NCI-H526 treated with DMSO at 0.1 percent for 48 hours (cell line): ENCODE measurements around the gene NPC1.
A peak's percentile ranks its signal among the peaks of the same experiment; 100 is the strongest.
"Not testable (repeated sequence)": the region's sequence is repeated elsewhere in the genome, so short reads cannot be mapped to it uniquely, and the experiment has no call there.

Experiments used
- DNase-seq: peaks from one replicate; lab custom pipeline; 2025; lab: John Stamatoyannopoulos, UW

Gene NPC1

DNA sequence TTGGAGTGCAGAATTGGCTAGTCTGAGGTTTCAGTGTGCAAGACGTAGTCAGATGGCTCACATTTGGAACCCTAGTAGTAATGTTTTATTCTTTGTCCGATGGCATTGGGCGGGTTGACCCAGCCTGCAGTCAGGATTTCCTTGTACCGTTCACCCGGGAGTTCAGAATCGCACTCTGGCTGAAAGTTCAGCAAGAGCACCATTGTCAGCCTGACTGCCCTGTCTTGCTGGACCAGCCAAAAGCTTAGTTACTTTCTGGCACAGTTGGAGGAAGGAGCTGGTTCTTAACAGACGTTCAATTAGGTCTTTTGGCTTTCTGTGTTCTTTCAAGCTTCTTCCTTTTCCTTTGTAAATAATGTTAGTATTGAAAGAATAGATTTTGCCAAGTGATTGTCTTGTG lies 64.4 kb downstream of the NPC1 start:
- no peak for DNase-seq

GRCh38 chr18:23521271-23521670 lies 65.0 kb downstream of the NPC1 start:
- no peak for DNase-seq

DNA sequence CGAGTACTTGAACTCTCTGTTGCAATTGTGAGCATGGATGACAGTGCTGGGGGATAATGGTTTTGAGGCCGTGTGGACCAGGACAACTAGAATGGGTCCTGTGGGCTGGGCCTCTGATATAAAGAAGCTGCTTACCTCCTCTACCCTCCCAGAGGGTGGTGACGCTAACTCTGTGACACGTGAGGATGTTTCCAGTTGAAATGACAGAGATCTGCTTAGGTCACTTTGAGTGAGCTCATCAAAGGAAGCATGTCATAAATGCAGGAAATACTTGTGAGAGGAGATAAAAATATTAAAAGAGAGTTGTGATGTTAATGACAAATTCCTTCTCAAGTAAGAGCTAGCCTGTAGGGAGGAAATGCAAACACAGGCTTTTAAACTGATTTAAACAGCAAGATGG lies 66.6 kb downstream of the NPC1 start:
- DNase-seq: no peak

- DNase-seq: peak; percentile 53
Measured at GRCh38 chr18:23515911-23516546, 70.3 kb downstream of the NPC1 start.

DNA sequence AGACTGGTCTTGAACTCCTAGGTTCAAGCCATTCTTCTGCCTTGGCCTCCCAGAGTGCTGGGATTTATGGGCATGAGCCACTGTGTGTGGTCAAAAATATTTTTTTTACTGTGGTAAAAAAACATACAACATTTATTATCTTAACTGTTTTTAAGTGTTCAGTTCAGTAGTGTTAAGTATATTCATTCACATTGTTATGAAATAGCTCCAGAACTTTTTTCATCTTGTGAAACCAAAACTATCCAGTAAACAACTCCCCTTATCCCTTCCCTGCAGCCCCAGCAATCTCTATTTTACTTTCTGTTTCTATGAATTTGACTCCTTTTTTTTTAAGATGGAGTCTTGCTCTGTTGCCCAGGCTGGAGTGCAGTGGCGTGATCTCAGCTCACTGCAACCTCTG lies 73.7 kb downstream of the NPC1 start:
- no peak for DNase-seq

- DNase-seq: not testable (repeated sequence)
Measured at GRCh38 chr18:23512216-23512615, 74.1 kb downstream of the NPC1 start.

DNA sequence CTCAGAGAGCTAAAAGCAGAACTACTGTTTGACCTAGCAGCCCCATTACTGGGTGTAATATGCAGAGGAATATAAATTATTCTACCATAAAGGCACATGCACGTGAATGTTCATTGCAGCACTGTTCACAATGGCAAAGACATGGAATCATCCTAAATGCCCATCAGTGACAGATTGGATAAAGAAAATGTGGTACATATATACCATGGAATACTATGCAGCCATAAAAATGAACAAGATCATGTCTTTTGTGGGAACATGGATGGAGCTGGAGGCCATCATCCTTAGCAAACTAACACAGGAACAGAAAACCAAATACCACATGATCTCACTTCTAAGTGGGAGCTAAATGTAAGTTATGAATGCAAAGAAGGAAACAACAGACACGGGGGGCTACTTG lies 75.4 kb downstream of the NPC1 start:
- DNase-seq: not testable (repeated sequence)

DNA sequence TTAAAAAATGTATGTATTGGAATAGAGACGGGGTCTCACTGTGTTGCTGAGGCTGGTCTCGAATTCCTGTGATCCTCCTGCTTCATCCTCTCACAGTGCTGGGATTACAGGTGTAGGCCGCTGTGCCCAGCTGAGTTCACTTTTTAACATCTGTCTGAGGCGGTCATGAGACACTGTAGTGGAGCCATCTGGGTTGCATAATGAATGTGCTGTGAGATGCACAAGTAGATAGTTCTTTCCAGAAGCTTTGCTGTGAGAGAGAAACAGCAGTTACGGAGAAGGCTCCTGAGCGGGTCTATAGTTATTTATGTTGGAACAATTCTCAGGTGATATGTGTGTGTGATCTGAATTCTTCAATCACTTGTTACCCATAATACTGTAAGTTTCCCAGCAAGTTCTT lies 79.9 kb downstream of the NPC1 start:
- DNase-seq: no peak

- no peak for DNase-seq
Measured at GRCh38 chr18:23504720-23505119, 81.6 kb downstream of the NPC1 start.

DNA sequence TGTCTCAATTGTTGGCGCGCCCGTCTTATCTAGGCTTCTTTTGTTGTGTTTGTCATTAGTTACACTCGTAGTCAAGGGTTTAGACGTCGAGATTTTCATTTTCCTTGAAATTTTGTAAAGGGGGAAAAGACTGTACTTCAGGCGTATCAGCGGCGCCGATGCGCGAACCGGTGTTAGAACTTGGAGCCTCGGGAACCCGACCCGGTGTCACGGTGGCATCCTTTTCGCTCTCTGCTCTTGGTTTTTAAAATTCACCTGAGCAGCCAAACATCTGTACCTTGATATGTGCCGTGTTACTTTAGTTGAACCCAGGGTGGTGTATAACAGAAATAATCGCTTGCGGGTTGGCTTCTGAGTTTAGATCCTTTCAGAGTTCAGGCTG lies 82.4 kb downstream of the NPC1 start:
- DNase-seq: no peak

DNA sequence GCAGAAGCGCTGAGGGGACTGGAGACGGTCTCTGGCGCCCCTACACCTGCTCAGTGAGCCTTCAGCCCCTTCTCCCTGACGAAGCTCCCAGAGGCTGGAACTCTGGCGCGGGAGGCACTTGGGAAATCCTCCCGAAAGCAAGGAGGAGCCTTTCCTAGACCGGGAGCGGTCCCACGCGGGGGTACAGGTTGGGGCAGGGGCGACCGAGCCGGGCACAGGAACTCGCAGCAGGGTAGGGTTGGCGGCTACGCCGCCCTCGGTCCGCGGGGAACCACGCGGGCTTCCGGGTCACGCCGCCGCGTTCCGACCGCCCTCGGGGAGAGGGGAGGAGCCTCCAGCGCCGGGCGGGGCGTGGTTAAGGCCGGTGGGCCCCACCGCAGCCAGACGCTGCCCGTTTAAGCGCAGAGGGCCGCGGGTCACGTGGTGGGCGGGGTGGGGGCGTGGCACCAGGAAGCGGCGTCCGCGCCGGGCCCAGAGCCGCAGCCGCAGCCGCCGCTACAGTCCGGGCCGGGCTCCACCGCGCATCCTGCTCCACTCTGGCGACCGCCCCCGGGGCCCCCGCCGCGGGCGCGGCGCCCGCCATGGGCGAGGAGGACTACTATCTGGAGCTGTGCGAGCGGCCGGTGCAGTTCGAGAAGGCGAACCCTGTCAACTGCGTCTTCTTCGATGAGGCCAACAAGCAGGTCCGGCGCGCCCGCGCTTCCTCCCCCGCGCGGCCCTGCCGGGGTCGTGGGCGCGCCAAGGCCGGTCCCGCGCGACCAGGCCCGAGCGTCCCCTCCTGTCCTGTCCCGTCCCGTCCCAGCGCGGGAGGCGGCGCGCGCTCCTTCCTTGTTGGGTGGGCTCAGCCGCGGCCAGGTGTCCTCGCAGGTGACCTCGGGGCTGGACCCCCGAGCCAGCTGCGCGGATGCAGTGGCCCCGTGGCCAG lies 83.0 kb downstream of the NPC1 start, which contains the start of gene RMC1:
Gene RMC1, plus strand, starts transcription at position 474 of the 925 bp plus-strand sequence. Its CDS starts 108 bp downstream, at position 582.
- peak; percentile 68 for DNase-seq

- DNase-seq: no peak
Measured at GRCh38 chr18:23502516-23503037, 83.7 kb downstream of the NPC1 start.

DNA sequence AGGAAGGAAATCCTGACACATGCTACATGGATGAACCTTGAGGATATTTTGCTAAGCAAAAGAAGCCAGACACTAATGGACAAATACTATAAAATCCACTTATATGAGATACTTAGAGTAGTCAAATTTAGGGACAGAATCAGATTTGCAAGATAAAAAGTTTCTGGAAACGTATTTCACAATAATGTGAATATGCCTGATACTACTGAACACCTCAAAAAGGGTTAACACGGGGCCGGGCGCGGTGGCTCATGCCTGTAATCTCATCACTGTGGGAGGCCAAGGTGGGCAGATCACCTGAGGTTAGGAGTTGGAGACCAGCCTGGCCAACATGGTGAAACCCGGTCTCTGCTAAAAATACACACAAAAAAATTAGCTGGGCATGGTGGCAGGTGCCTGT lies 84.7 kb downstream of the NPC1 start:
- no peak for DNase-seq

- DNase-seq: no peak
Measured at GRCh38 chr18:23499291-23499781, 87.0 kb downstream of the NPC1 start.

DNA sequence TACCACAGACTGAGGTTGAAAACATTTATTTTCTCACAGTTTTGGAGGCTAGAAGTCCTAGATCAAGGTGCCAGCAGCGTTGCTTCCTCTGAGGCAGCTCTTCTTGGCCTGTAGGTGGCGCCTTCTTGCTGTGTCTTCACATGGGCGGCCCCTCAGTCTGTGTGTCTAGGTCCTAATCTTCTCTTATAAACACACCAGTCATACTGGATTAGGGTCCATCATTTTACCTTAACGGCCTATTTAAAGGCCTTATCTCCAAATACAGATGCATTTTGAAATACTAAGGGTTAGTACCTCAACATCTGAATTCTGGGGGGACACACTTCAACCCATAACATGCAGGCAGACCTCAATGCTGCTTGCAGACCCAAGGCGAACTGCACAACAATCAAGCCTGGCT lies 87.4 kb downstream of the NPC1 start:
- DNase-seq: peak; percentile 41

- DNase-seq: no peak
Measured at GRCh38 chr18:23498117-23498516, 88.2 kb downstream of the NPC1 start.

DNA sequence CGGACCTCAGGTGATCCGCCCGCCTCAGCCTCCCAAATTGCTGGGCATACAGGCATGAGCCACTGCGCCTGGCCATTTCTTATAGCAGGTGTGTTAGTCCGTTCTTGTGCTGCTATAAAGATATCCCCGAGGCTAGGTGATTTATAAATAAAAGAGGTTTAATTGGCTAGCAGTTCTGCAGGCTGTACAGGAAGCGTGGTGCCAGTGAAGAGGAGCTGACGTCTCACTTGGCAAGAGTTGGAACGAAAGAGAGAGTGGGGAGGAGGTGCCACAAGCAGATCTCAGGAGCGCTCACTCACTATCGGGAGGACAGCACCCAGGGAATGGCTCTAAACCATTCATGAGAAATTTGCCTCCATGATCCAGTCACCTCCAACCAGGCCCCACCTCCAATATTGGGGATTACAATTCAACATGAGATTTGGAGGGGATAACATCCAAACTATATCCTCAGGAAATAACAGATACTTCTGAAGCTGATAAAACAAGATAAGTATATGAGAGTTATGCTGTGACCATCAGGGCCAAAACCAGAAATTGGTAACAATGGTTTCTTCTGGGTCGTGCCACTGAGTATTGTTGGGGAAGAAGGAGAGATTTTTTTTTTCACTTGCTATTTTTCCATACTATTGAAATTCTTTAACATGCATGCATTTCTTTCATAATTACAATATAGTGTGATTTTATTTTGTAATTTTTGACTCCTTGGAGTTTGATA lies 90.4 kb downstream of the NPC1 start:
- no peak for DNase-seq

DNA sequence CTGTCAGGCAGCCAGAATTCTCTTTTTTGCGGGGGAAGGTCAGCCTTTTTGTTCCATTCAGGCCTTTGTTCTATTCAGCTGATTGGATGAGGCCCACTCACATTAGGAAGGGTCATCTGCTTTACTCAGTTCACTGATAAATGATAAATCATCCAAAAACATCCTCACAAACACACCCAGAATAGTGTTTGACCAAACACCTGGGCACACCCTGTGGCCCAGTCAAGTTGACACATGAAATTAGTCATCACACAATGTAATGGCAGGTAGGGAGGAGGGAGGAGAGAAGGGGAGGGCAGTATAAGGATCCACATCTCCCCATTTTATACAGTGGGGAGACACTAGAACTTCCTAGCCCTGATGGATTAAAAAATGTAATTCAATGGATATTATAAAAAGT lies 91.3 kb downstream of the NPC1 start:
- no peak for DNase-seq

GRCh38 chr18:23493654-23494053 lies 92.7 kb downstream of the NPC1 start:
- no peak for DNase-seq

DNA sequence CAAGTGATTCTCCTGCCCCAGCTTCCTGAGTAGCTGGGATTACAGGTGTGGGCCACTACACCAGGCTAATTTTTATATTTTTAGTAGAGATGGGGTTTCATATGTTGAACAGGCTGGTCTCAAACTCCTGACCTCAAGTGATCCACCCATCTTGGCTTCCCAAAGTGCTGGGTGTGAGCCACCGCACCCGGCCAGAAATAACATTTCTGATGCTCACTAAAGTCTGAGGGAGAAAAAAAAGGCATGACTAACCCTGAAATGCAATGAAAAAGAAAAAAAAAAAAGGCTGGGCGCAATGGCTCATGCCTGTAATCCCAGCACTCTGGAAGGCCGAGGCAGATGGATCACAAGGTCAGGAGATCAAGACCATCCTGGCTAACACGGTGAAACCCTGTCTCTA lies 96.7 kb downstream of the NPC1 start:
- not testable (repeated sequence) for DNase-seq

- DNase-seq: no peak
Measured at GRCh38 chr18:23487738-23488570, 98.4 kb downstream of the NPC1 start.
